HG03103 (cell line): ENCODE measurements around the gene TMEM154.
A peak's percentile ranks its signal among the peaks of the same experiment; 100 is the strongest.

Experiments used
- ATAC-seq: cut with Tn5 transposase; IDR thresholded peaks from one replicate; pipeline ENCODE4 v1.9.1; 2021; ENCODE audit warnings: low read depth; ENCODE audit not compliant: unreplicated experiment

The TMEM154 gene

DNA sequence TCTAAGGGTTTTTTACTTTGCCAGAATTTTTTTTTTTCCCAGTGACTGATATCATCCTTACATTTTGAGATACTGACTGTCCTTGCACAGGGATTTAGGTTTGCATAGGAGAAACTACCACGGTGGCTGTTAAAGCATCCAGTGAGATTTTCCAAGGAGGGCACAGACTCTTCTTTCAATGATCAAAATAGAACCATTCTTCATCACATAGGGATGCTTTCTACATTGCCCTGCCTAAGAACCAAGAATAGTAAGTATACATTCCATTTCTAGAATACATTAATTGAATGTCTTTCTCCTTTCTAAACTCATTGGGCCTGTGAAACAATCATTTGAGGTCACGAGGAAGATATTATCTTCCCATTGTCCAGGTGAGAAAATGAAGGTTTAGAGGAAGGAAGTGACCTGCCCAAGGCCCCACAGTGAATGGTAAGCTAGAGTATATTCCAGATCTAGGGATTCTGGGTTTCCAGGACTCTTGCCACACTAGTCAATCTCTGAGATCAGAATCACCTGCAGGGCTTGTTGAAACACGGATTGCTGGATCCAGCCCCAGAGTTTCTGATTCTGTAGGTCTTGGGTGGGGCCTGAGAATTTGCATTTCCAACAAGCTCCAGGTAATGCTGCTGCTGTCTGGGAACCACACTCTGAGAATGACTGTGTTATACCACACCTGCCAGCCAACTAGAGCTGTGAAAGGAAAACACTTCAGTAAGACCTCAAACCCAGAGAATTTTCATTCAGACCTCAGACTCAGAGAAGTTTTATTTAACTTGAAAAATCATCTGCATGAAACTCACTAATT is 17.7 kb upstream of the TMEM154 start:
- ATAC-seq, result peak; percentile 44

DNA sequence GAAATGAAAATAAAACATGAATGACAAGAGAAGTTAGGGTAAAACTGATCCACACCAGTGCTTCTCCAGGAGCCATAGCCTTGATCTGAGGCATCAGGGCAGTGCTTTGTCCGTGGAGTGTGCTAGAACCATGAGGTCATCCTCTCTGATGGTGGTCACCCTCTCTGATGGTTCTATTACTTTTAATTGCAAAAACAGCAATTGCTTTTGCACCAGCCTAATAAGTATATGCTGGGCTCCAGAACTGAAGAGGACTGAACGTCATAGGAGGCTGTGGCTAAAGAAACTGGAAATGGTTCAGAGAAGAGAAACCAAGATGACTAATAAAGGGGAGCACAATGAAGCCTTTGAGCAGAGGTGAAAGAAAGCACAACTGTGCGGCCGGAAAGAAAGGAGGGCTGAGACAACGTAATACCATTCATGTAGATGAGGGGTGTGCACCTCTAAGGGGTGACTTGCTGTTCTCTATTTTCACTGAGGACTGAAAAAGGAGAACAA is 17.0 kb upstream of the TMEM154 start:
- ATAC-seq, result peak; percentile 90

DNA sequence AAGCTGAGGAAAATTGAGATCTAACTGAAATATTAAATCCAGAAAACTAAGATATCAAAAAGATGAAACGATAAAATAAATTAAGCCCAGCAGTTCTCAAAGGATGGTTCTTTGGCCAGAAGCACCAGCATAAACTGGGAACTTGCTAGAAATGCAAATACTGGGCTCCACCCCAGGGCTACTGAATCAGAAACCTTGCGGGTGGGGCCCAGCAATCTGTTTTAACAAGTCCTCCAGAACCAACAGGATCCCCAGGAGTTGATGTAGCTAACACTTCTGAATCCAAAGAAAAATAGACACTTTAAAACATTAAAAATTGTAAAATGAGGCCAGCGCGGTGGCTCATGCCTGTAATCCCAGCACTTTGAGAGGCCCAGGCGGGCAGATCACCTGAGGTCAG is 14.1 kb upstream of the TMEM154 start:
- no peak for ATAC-seq

DNA sequence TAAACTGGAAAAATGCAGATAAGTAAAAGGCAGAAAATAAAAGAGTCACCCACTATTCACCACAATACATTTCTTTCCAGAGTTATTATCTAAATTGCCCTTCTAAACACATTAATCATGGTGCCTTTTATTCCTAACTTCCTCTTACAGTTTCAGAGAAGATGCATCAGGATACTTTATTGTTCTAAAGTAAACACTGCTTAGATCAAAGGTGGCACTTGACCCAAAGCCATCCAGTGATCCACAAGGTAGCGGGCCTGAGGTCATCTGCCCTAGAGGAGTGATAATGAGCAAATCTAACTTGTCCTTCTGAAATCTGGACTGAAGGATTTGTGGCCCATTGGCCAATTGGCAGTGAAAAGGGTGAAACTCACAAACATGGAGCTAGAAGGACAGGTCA is 12.0 kb upstream of the TMEM154 start:
- ATAC-seq, result no peak

- no peak for ATAC-seq
Measured at GRCh38 chr4:152690706-152691651, 11.2 kb upstream of the TMEM154 start.

GRCh38 chr4:152689615-152690501 is 10.1 kb upstream of the TMEM154 start:
- ATAC-seq, result no peak

GRCh38 chr4:152687974-152688599 is 8.3 kb upstream of the TMEM154 start:
- no peak for ATAC-seq

DNA sequence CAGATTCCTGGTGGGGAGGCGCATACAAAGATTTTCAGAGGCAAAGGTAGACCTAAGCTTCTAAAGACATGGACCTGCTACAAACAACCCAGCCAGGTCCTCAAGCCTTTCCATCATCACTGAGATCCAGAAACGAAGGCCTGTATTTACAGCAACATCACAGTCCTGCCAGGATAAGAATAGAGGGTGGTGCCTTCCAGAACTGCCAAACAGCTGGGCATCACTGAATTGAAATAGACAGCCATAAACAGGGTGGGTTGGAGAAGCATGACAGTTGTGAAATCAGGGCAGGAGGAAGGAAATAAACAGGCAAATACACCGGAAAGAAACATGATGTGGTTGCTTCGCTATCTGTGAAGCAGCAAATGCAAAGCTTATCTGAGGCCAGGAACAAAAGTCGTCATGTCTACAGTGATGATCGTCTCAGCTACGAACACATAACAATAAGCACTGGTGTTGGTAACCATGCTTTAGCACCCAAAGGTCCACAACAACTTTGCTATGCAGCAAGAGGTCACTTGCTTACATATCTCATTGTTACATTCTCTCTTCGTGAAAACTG is 6.7 kb upstream of the TMEM154 start:
- ATAC-seq, result no peak

DNA sequence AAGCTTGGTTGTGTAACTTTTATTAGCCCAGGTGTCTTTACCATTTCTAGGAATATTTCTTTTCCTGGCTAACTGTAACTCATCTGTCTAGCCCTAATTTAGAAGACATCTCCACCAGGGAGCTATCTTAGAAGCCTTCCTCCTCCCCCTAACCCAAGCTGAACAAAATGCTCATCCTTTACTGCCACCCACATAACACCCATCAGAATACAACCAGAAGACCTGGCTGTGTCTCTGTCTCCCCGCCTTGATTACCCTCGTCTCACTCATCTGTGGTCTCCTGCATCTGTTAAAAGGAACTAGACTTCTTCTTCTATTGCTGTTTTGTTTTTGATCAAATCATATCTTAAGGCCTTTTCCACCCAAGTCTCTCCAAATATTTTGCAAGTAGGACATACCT is 4.8 kb upstream of the TMEM154 start:
- no peak for ATAC-seq

DNA sequence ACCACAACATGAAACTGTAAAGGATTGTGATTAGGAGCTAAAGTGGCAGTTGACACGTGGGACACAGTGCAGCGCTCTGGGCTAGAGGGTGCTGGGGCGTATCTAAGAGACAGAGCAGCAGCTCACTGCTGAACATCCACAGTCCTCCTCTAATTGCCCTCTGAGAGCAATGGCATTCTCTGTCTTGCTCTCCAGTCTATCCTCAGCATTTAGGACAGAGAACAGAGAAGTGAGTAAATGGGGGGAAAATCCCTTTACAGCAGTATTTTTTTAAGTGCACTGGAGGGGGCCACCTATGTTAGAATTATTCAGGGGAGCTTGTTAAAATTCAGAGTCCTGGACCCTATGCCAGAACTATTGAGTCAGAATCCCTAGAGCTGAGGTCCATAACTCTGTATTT is 4.2 kb upstream of the TMEM154 start:
- ATAC-seq, result peak; percentile 44

GRCh38 chr4:152682143-152682941 is 2.5 kb upstream of the TMEM154 start:
- ATAC-seq, result no peak

DNA sequence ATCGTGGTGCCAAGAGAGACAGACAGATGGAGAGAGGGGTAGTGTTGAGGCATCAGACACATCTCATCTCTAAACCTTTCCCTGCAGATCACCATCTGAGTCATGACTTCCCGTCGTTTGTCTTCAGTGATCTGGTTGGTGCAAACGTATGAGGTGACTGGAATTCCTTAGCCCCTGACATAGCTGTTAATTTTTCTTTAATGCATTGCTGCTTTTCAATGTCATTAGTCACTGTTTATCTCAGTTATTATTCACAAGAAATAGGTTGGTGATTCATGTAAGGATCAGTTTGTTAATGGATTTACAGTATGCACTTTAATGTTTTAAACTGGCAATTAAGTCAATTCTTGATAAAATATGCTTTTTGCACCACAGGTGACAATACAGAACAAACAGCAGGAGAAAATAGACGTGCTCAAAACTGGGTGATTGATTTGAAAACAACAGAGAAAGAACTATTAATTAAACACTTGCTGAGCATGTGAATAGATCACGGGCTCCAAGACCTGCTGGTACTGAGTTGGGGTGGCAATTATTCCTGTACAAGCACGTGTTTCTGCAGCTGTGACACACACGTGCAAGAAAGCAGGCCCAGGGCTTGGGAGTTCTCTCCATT is 1.3 kb upstream of the TMEM154 start:
- ATAC-seq, result no peak

- no peak for ATAC-seq
Measured at GRCh38 chr4:152678841-152679240, 956 bp downstream of the TMEM154 start.

DNA sequence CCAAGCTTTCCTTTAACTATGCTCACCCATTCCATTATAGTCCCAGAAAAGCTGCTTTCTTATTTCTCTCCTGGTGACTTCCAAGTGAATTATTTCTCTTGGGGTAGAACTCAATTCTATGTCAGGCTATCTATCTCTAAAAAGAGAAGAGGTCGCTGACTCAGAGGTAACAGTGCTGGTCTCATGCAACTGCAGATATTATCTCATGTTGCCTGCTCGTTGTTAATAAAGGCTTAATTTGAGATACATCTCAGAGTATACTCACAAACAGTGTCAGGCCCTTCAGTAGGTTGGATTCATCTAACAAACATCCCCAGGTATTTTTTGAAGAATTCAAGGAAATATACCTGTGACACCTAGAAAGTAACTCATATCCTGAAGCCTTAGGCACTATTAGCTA is 2.7 kb downstream of the TMEM154 start:
- no peak for ATAC-seq

- peak; percentile 40 for ATAC-seq
Measured at GRCh38 chr4:152676052-152676854, 3.5 kb downstream of the TMEM154 start.

DNA sequence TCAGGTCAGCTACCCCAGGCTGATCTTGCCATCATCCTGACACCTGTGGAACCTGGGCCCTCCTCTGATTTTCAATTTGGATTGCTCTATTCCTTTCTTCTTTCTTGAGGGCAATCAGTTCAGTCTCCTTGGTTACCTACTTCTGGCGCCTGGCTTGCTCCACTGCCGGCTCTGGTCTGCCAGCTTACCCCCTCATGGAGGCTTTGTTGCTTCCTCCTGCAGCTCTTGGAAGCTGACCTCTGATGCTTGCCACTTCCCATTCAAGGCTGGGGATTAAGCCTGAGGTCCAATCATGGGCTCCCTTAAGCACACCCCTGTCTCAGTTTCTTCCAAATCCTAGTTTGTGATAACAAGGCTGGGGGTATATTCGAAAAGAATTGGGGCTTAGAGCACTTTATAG is 5.4 kb downstream of the TMEM154 start:
- ATAC-seq, result no peak

- ATAC-seq, result no peak
Measured at GRCh38 chr4:152673489-152673888, 6.3 kb downstream of the TMEM154 start.
